Neural progenitor cell (in vitro differentiated cells): ENCODE measurements around the gene RELB.

Source experiments
- EZH2 ChIP-seq: fragments of 200-600 bp; sonication (generic); IDR thresholded peaks from 2 replicates; pipeline ENCODE4 v1.6.1; 2017; ENCODE audit warnings: antibody characterized with exemption, mild to moderate bottlenecking, moderate library complexity
- EZH2phosphoT487 ChIP-seq: fragments of 200-600 bp; sonication (generic); IDR thresholded peaks from 2 replicates; pipeline ENCODE4 v1.6.1; 2017; ENCODE audit warnings: antibody characterized with exemption
- TF ChIP-seq, protein P1 (sequence below): fragments of 200-600 bp; sonication (generic); IDR thresholded peaks from 2 replicates; pipeline ENCODE4 v1.5.1; 2017; ENCODE audit warnings: antibody characterized with exemption, mild to moderate bottlenecking

DNA sequence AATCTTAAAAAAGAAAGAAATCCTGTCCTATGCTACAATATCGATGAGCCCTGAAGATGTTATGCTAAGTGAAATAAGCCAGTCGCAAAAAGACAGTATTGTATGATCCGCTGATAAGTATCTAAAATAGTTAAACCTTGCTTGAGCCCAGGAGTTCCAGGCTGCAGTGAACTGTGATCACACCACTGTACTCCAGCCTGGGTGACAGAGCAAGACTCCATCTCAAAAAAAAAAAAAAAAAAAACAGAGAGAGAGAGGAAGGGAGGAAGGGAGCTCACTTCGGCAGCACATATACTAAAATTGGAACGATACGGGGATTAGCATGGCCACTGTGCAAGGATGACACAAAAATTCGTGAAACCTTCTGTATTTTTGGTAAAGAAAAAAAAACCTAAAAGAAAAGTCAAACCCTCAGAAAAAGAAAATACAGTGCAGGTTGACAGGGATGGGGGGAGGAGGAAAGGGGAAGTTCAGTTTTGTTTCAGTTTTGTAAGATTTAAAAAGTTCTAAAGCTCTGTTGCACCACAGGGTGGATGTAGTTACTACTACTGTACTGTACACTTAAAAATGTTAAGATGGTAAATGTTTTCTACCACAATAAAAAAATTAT is 46.0 kb downstream of the RELB start:
- TF ChIP-seq, protein P1, sequence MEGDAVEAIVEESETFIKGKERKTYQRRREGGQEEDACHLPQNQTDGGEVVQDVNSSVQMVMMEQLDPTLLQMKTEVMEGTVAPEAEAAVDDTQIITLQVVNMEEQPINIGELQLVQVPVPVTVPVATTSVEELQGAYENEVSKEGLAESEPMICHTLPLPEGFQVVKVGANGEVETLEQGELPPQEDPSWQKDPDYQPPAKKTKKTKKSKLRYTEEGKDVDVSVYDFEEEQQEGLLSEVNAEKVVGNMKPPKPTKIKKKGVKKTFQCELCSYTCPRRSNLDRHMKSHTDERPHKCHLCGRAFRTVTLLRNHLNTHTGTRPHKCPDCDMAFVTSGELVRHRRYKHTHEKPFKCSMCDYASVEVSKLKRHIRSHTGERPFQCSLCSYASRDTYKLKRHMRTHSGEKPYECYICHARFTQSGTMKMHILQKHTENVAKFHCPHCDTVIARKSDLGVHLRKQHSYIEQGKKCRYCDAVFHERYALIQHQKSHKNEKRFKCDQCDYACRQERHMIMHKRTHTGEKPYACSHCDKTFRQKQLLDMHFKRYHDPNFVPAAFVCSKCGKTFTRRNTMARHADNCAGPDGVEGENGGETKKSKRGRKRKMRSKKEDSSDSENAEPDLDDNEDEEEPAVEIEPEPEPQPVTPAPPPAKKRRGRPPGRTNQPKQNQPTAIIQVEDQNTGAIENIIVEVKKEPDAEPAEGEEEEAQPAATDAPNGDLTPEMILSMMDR: no peak
- TF ChIP-seq EZH2 (no peak), EZH2phosphoT487 (no peak)
